ENCODE measurements around the gene APOD.

DNA sequence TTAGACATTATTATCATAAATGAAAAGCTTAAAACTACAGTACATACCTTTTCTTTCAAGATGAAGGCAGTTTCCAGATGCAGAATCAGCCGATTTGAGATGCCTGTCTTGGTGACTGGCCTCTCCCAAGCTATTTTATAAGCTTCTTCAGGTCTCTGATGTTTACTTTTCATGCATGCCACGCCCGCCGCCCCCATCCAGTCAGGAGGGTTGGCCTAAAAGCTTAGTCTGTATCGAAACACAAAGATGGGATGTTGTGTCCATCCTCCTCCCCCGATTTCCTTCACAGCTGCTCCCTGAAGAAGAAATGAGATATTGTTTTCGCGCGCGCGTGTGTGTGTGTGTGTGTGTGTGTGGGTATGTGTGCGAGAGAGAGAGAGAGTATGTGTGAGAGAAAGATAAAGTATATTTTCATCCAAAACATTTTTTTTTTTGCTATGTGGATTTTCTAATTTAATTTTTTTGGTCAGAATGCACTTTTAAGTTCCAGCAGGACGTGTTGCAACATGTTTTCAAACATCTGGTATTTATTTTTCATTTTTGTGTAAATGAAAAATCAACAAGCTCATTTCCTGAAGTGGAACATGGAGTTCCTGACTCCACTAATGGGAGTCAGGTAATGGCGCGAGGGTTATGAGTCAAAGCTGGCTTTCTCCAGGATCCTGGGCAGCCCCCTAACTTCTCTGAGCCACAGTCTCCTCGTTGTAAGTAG, at the start of gene APOD:
- no peak for TF ChIP-seq POU2F2 (IDR thresholded peaks at IDR 0.05; ENCODE audit: low read depth, low read length)
- TF ChIP-seq POLR2A (IDR thresholded peaks at IDR 0.05; ENCODE audit: low read depth, low read length), result no peak
- no peak for TF ChIP-seq POLR2AphosphoS5 (IDR thresholded peaks at IDR 0.05; ENCODE audit: low read depth, low read length)
- TF ChIP-seq SPI1 (IDR thresholded peaks at IDR 0.05; ENCODE audit: low read depth, low read length), result no peak
- no peak for TF ChIP-seq PAX5 (IDR thresholded peaks at IDR 0.05; ENCODE audit: insufficient read depth, low read length, severe bottlenecking)
